ENCODE measurements around the gene RPS6KA3.

RPS6KA3 gene

DNA sequence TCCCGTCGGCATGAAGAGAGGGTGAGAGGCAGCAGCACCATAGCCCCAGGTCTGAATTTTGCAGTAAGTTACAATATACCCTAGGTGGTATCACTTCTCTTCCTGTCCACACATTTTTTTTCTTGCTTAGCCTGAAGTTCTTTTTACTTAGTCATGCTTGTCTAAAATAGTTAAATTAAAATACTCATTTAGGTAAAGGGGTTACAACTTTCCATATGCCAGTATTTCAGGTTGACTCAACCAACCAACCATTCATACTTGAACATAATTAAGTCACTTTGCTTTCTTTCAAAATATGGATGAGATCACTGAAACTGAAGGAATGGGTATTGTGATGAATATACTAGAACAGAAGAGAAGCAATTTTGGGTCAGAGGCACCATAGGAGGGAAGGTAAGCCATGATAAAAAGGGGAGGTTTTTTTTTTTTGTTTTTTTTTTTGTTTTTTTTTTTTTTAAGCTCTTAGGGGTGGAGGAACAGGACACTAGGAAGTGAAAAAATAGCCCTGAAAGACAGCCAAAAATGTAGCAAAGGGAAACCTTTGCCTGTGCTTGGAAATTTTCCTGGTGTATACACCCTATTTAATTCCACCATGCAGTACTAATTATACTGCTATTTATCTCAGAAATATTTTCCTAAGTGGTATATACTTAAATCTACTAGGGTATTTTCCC, 41.8 kb downstream of the RPS6KA3 start:
- no peak for TF ChIP-seq EZH2 (IDR thresholded peaks at IDR 0.05; ENCODE audit: borderline replicate concordance, low read depth, low read length, severe bottlenecking)
- TF ChIP-seq, protein P1, sequence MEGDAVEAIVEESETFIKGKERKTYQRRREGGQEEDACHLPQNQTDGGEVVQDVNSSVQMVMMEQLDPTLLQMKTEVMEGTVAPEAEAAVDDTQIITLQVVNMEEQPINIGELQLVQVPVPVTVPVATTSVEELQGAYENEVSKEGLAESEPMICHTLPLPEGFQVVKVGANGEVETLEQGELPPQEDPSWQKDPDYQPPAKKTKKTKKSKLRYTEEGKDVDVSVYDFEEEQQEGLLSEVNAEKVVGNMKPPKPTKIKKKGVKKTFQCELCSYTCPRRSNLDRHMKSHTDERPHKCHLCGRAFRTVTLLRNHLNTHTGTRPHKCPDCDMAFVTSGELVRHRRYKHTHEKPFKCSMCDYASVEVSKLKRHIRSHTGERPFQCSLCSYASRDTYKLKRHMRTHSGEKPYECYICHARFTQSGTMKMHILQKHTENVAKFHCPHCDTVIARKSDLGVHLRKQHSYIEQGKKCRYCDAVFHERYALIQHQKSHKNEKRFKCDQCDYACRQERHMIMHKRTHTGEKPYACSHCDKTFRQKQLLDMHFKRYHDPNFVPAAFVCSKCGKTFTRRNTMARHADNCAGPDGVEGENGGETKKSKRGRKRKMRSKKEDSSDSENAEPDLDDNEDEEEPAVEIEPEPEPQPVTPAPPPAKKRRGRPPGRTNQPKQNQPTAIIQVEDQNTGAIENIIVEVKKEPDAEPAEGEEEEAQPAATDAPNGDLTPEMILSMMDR (IDR thresholded peaks at IDR 0.05; ENCODE audit: borderline replicate concordance, extremely low read depth, low read length, poor library complexity, severe bottlenecking), result no peak
- Histone ChIP-seq H3K4me1 (ENCODE audit: insufficient read depth, low read length) (no peaks in the 10 kb centered on the region), H3K4me2 (ENCODE audit: insufficient read depth, low read length) (no peak overlapping the region), H3K79me2 (ENCODE audit: insufficient read depth, low read length) (peaks cover 23% of the 10 kb centered on the region; the same call in 1 of the 2 replicates), H3K9ac (ENCODE audit: low read depth, low read length) (no peak overlapping the region), H4K20me1 (ENCODE audit: insufficient read depth, low read length) (no peaks in the 10 kb centered on the region; the same call in 1 of the 2 replicates), H3K27me3 (ENCODE audit: insufficient read depth, low read length, poor library complexity) (no peaks in the 10 kb centered on the region), H2AFZ (ENCODE audit: low read depth, low read length) (no peak overlapping the region), H3K27ac (ENCODE audit: low read length) (no peak overlapping the region), H3K4me3 (ENCODE audit: low read depth in 1 of 2, low read length in 2 of 2) (no peak overlapping the region), H3K36me3 (ENCODE audit: insufficient read depth, low read length) (peaks cover 4% of the 10 kb centered on the region; the same call in 1 of the 2 replicates), H3K9me3 (ENCODE audit: insufficient read depth, low read length, severe bottlenecking) (no peaks in the 10 kb centered on the region)
- ATAC-seq (ENCODE audit: insufficient read depth, low read depth), result no peak
- DNase-seq, result no peak

DNA sequence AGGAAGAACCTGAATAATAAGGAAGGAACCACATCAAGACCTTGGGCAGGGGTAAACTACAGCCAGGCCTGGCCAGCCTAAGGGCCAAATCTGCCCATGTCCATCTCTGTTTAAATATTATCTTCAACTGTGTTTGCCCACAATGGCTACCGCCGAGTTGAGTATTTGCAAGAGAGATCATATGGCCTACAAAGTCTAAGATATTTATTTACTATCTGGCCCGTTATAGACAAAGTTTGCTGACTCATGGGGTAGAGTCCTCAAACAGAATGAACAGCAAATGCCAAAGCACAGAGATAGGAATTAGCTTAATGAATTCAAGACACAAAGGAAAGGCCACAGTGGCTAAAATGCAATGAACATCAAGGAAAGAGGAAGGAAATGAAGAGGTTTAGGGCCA, 44.8 kb downstream of the RPS6KA3 start:
- H3K9me3 ChIP-seq (ENCODE audit: insufficient read depth, low read length, severe bottlenecking), result no peaks in the 10 kb centered on the region
- DNase-seq (no peak), ATAC-seq (ENCODE audit: insufficient read depth, low read depth) (no peak)
- H3K79me2 ChIP-seq (ENCODE audit: insufficient read depth, low read length), result peaks cover 32% of the 10 kb centered on the region
- no peak overlapping the region for H3K9ac ChIP-seq (ENCODE audit: low read depth, low read length)
- H2AFZ ChIP-seq (ENCODE audit: low read depth, low read length), result no peak overlapping the region
- no peak overlapping the region for H3K27ac ChIP-seq (ENCODE audit: low read length)
- H3K4me1 ChIP-seq (ENCODE audit: insufficient read depth, low read length), result peaks cover 23% of the 10 kb centered on the region
- TF ChIP-seq EZH2 (IDR thresholded peaks at IDR 0.05; ENCODE audit: borderline replicate concordance, low read depth, low read length, severe bottlenecking), result no peak
- TF ChIP-seq, protein P1 (IDR thresholded peaks at IDR 0.05; ENCODE audit: borderline replicate concordance, extremely low read depth, low read length, poor library complexity, severe bottlenecking), result no peak
- no peaks in the 10 kb centered on the region; the same call in 1 of the 2 replicates for H3K36me3 ChIP-seq (ENCODE audit: insufficient read depth, low read length)
- no peak overlapping the region for H3K4me3 ChIP-seq (ENCODE audit: low read depth in 1 of 2, low read length in 2 of 2)
- no peak overlapping the region for H3K4me2 ChIP-seq (ENCODE audit: insufficient read depth, low read length)
- no peaks in the 10 kb centered on the region; the same call in 1 of the 2 replicates for H4K20me1 ChIP-seq (ENCODE audit: insufficient read depth, low read length)
- no peaks in the 10 kb centered on the region for H3K27me3 ChIP-seq (ENCODE audit: insufficient read depth, low read length, poor library complexity)

DNA sequence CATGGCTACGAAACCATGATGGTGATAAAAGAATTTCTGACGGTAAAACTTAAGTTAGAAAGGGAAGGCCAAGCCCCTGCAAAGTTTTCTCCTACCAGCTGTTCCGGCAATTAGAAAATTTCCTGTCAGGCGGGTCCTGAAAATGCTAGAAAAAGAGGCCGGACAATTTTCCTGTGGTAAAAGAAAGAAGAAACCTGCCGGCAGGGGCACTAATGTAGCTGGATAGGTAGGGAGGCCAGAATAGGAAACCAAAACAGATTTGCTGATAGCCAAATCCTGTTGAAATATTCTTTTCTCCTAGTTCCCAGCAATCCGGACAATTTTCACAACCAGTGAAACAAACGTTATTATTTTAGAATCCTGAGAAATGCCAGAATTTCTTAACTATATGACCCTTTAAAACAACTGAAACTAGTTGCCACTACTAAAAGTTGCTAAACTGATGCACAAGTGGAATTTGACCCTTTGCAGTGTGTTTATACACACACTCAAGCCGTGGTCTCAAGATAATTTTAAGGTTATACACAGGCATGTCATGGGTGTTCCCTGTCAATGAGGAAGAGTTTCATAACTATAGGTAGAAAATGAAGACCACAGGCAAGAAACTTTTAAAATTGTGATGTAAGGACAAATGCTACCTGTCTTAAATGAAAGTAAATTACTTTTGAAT, 47.7 kb downstream of the RPS6KA3 start:
- Histone ChIP-seq H3K79me2 (ENCODE audit: insufficient read depth, low read length) (peaks cover 51% of the 10 kb centered on the region), H3K9me3 (ENCODE audit: insufficient read depth, low read length, severe bottlenecking) (no peaks in the 10 kb centered on the region), H3K4me2 (ENCODE audit: insufficient read depth, low read length) (no peak overlapping the region), H2AFZ (ENCODE audit: low read depth, low read length) (no peak overlapping the region), H4K20me1 (ENCODE audit: insufficient read depth, low read length) (peaks cover 3% of the 10 kb centered on the region; the same call in 1 of the 2 replicates), H3K27ac (ENCODE audit: low read length) (no peak overlapping the region), H3K27me3 (ENCODE audit: insufficient read depth, low read length, poor library complexity) (no peaks in the 10 kb centered on the region), H3K36me3 (ENCODE audit: insufficient read depth, low read length) (no peaks in the 10 kb centered on the region; the same call in 1 of the 2 replicates), H3K4me3 (ENCODE audit: low read depth in 1 of 2, low read length in 2 of 2) (no peak overlapping the region), H3K4me1 (ENCODE audit: insufficient read depth, low read length) (peaks cover 23% of the 10 kb centered on the region), H3K9ac (ENCODE audit: low read depth, low read length) (no peak overlapping the region)
- ATAC-seq (ENCODE audit: insufficient read depth, low read depth) (no peak), DNase-seq (no peak)
- no peak for TF ChIP-seq EZH2 (IDR thresholded peaks at IDR 0.05; ENCODE audit: borderline replicate concordance, low read depth, low read length, severe bottlenecking)
- TF ChIP-seq, protein P1 (IDR thresholded peaks at IDR 0.05; ENCODE audit: borderline replicate concordance, extremely low read depth, low read length, poor library complexity, severe bottlenecking), result no peak
